ENCODE measurements around the gene COX4I1.
"Not testable (repeated sequence)": the region's sequence is repeated elsewhere in the genome, so short reads cannot be mapped to it uniquely, and the experiment has no call there.

COX4I1 gene

GRCh38 chr16:85805442-85806045, 6.0 kb downstream of the COX4I1 start:
- DNase-seq: no peak

- DNase-seq: no peak
These were observed 7.0 kb downstream of the COX4I1 start for GRCh38 chr16:85806539-85806938.

- DNase-seq: not testable (repeated sequence)
These were observed 7.8 kb downstream of the COX4I1 start for GRCh38 chr16:85807340-85807739.

- DNase-seq: not testable (repeated sequence)
These were observed 8.6 kb downstream of the COX4I1 start for GRCh38 chr16:85808104-85808503.

GRCh38 chr16:85808926-85809325, 9.4 kb downstream of the COX4I1 start:
- no peak for DNase-seq

- no peak for DNase-seq
These were observed 10.2 kb downstream of the COX4I1 start for GRCh38 chr16:85809645-85810044.

- no peak for DNase-seq
These were observed 10.7 kb downstream of the COX4I1 start for GRCh38 chr16:85810097-85810741.

- no peak for DNase-seq
These were observed 11.2 kb downstream of the COX4I1 start for GRCh38 chr16:85810742-85811115.

GRCh38 chr16:85812031-85812807, 12.7 kb downstream of the COX4I1 start:
- no peak for DNase-seq

- no peak for DNase-seq
These were observed 13.6 kb downstream of the COX4I1 start for GRCh38 chr16:85812811-85813700.

GRCh38 chr16:85816159-85816558, 16.7 kb downstream of the COX4I1 start:
- no peak for DNase-seq

- DNase-seq: not testable (repeated sequence)
These were observed 17.7 kb downstream of the COX4I1 start for GRCh38 chr16:85817195-85817594.

- DNase-seq: peak; percentile 77
These were observed 19.8 kb downstream of the COX4I1 start for GRCh38 chr16:85819245-85819644.

GRCh38 chr16:85819771-85820170, 20.3 kb downstream of the COX4I1 start:
- no peak for DNase-seq

- no peak for DNase-seq
These were observed 21.3 kb downstream of the COX4I1 start for GRCh38 chr16:85820604-85821372.

GRCh38 chr16:85821390-85822135, 22.1 kb downstream of the COX4I1 start:
- DNase-seq: peak; percentile 66

GRCh38 chr16:85822145-85822544, 22.6 kb downstream of the COX4I1 start:
- no peak for DNase-seq

- no peak for DNase-seq
These were observed 23.9 kb downstream of the COX4I1 start for GRCh38 chr16:85823328-85823920.

- no peak for DNase-seq
These were observed 25.0 kb downstream of the COX4I1 start for GRCh38 chr16:85824161-85825135.

GRCh38 chr16:85825326-85825725, 25.8 kb downstream of the COX4I1 start:
- DNase-seq: no peak
